Sigmoid colon (tissue), 4 donors: ENCODE results near the gene RBM25.

Experiments
- POLR2AphosphoS5 ChIP-seq, 4 donors: sonication (generic); formaldehyde crosslinking; IDR thresholded peaks; one replicate each; pipeline ENCODE4 v1.6.1; 2017; ENCODE audit warnings: antibody characterized with exemption in 4 of 4
- TF ChIP-seq, protein P1 (sequence below), 4 experiments: fragments of 450-650 bp in 3 of 4; fragments of 200-600 bp in 1 of 4; IDR thresholded peaks; one replicate each; pipeline ENCODE4 v1.5.1; 2016 to 2019; ENCODE audit warnings: antibody characterized with exemption in 4 of 4, mild to moderate bottlenecking in 3 of 4, moderate library complexity in 2 of 4

DNA sequence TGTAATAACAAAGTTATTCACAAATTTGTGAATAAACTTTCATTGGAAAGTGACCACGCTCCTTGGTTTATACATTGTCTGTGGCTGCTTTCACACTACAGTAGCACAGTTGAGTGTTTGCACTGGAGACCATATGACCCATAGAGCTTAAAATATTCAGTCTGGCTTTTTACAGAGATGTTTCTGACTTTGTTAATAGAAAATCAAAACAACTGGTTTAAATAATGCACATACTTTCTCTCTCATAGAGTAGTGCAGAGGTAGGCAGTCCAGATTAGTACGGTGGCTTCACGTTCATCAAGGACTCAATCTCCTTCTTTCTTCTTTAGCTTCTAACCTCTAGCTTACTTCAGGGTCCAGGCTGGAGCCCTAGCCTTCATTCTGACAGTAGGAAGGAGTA, 114.2 kb downstream of the RBM25 start:
- TF ChIP-seq, protein P1, sequence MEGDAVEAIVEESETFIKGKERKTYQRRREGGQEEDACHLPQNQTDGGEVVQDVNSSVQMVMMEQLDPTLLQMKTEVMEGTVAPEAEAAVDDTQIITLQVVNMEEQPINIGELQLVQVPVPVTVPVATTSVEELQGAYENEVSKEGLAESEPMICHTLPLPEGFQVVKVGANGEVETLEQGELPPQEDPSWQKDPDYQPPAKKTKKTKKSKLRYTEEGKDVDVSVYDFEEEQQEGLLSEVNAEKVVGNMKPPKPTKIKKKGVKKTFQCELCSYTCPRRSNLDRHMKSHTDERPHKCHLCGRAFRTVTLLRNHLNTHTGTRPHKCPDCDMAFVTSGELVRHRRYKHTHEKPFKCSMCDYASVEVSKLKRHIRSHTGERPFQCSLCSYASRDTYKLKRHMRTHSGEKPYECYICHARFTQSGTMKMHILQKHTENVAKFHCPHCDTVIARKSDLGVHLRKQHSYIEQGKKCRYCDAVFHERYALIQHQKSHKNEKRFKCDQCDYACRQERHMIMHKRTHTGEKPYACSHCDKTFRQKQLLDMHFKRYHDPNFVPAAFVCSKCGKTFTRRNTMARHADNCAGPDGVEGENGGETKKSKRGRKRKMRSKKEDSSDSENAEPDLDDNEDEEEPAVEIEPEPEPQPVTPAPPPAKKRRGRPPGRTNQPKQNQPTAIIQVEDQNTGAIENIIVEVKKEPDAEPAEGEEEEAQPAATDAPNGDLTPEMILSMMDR (IDR thresholded peaks at IDR 0.05): no peak
- no peak for TF ChIP-seq POLR2AphosphoS5 (IDR thresholded peaks at IDR 0.05)
